Vagina (tissue), 2 donors: ENCODE measurements around the gene SNX13. TPM values are rescaled to one million over a fixed set of nuclear protein-coding genes. Genes with fewer than 3 reads are reported as not detected.

Experiments
- DNase-seq, 2 donors: peaks; one replicate each; pipeline ENCODE4 v3.0.0-alpha.2; 2017; ENCODE audit errors: extremely low spot score in 2 of 2
- H3K27ac ChIP-seq: fragments of 200-600 bp; sonication (generic); one replicate; pipeline ENCODE4 v1.5.1; 2019
- H3K27me3 ChIP-seq: fragments of 200-600 bp; sonication (generic); one replicate; pipeline ENCODE4 v1.5.1; 2019
- H3K36me3 ChIP-seq, 2 donors: fragments of 200-600 bp; sonication (generic); one replicate each; pipeline ENCODE4 v1.5.1; 2017 to 2019
- H3K4me1 ChIP-seq: fragments of 200-600 bp; sonication (generic); one replicate; pipeline ENCODE4 v1.5.1; 2019
- H3K4me3 ChIP-seq, 2 donors: fragments of 200-600 bp; sonication (generic); 1 replicate in 1 of 2; 2 replicates in 1 of 2; pipeline ENCODE4 v1.5.1; 2016 to 2019
- H3K9me3 ChIP-seq: fragments of 200-600 bp; sonication (generic); one replicate; pipeline ENCODE4 v1.5.1; 2019
- CTCF ChIP-seq, 3 experiments: fragments of 450-650 bp in 2 of 3; fragments of 200-600 bp in 1 of 3; sonication (generic) in 1 of 3; IDR thresholded peaks; one replicate each; pipeline ENCODE4 v1.5.1; 2017 to 2019; ENCODE audit warnings: antibody characterized with exemption in 3 of 3, mild to moderate bottlenecking in 2 of 3, moderate library complexity in 2 of 3
- POLR2A ChIP-seq, 2 donors: fragments of 450-650 bp; IDR thresholded peaks; one replicate each; pipeline ENCODE4 v1.6.1; 2017; ENCODE audit warnings: antibody characterized with exemption in 2 of 2, mild to moderate bottlenecking in 2 of 2, moderate library complexity in 2 of 2
- POLR2AphosphoS5 ChIP-seq, 2 donors: sonication (generic); formaldehyde crosslinking; IDR thresholded peaks; one replicate each; pipeline ENCODE4 v1.9.0; 2017; ENCODE audit warnings: antibody characterized with exemption in 2 of 2, mild to moderate bottlenecking in 2 of 2, low read depth in 1 of 2; ENCODE audit not compliant: insufficient read depth in 1 of 2
- intact Hi-C: fragments of 100-400 bp; cut with DNase I; formaldehyde crosslinking; loops from one replicate; pipeline ENCODE4 v1.15.1; 2023
- total RNA-seq: library from RNA; depleted of rRNA; stranded (reverse); fragments of >200 nt; gene quantifications from one replicate; pipeline ENCODE4 v1.2.3, GENCODE V29; 2016

The SNX13 gene
- total RNA-seq, 1 donor from 2014 or later, result 67.3 TPM

GRCh38 chr7:17774248-17774647, 166.0 kb downstream of the SNX13 start:
- DNase-seq, result no peak
- no peak for TF ChIP-seq POLR2A (IDR thresholded peaks at IDR 0.05)
- no peak for TF ChIP-seq POLR2AphosphoS5 (IDR thresholded peaks at IDR 0.05; ENCODE audit: insufficient read depth in 1 of 2, low read depth in 1 of 2)
- no peak for TF ChIP-seq CTCF (IDR thresholded peaks at IDR 0.05)
- H3K36me3 ChIP-seq, result no peaks in the 10 kb centered on the region
- intact Hi-C loops, result no loop called here
- H3K4me3 ChIP-seq, result no peak overlapping the region
- H3K9me3 ChIP-seq, result no peaks in the 10 kb centered on the region
- no peaks in the 10 kb centered on the region for H3K27me3 ChIP-seq
- H3K27ac ChIP-seq, result no peak overlapping the region
- H3K4me1 ChIP-seq, result no peaks in the 10 kb centered on the region

- TF ChIP-seq POLR2A (IDR thresholded peaks at IDR 0.05) (no peak), POLR2AphosphoS5 (IDR thresholded peaks at IDR 0.05; ENCODE audit: insufficient read depth in 1 of 2, low read depth in 1 of 2) (peak in 1 of 2 donors; percentile 49)
- intact Hi-C loops, result no loop called here
- Histone ChIP-seq H3K36me3 (no peaks in the 10 kb centered on the region), H3K4me3 (no peak overlapping the region), H3K4me1 (no peaks in the 10 kb centered on the region), H3K9me3 (no peaks in the 10 kb centered on the region), H3K27ac (no peak overlapping the region), H3K27me3 (no peaks in the 10 kb centered on the region)
- DNase-seq, result no peak
These were observed 167.0 kb downstream of the SNX13 start for GRCh38 chr7:17773289-17773626.

GRCh38 chr7:17772581-17773288, 167.6 kb downstream of the SNX13 start:
- H3K36me3 ChIP-seq, result no peaks in the 10 kb centered on the region

GRCh38 chr7:17771901-17772408, 168.3 kb downstream of the SNX13 start:
- no peaks in the 10 kb centered on the region for H3K4me1 ChIP-seq
- no peak for DNase-seq
- H3K4me3 ChIP-seq, result no peak overlapping the region
- no peak overlapping the region for H3K27ac ChIP-seq
- intact Hi-C loops, result no loop called here
- no peaks in the 10 kb centered on the region for H3K27me3 ChIP-seq
- H3K36me3 ChIP-seq, result no peaks in the 10 kb centered on the region
- H3K9me3 ChIP-seq, result no peaks in the 10 kb centered on the region
- TF ChIP-seq POLR2A (IDR thresholded peaks at IDR 0.05) (no peak), POLR2AphosphoS5 (IDR thresholded peaks at IDR 0.05; ENCODE audit: insufficient read depth in 1 of 2, low read depth in 1 of 2) (no peak), CTCF (IDR thresholded peaks at IDR 0.05) (no peak)

More at GRCh38 chr7:17772581-17773288, 167.6 kb downstream of the SNX13 start:
- Histone ChIP-seq H3K4me1 (no peaks in the 10 kb centered on the region), H3K9me3 (no peaks in the 10 kb centered on the region), H3K27ac (no peak overlapping the region), H3K27me3 (no peaks in the 10 kb centered on the region), H3K4me3 (no peak overlapping the region)
- TF ChIP-seq POLR2AphosphoS5 (IDR thresholded peaks at IDR 0.05; ENCODE audit: insufficient read depth in 1 of 2, low read depth in 1 of 2) (no peak), CTCF (IDR thresholded peaks at IDR 0.05) (no peak), POLR2A (IDR thresholded peaks at IDR 0.05) (no peak)
- intact Hi-C loops, result no loop called here
- DNase-seq, result no peak

- TF ChIP-seq POLR2AphosphoS5 (IDR thresholded peaks at IDR 0.05; ENCODE audit: insufficient read depth in 1 of 2, low read depth in 1 of 2), result no peak
- no peak for TF ChIP-seq CTCF (IDR thresholded peaks at IDR 0.05)
- TF ChIP-seq POLR2A (IDR thresholded peaks at IDR 0.05), result no peak
- DNase-seq, result no peak
- Histone ChIP-seq H3K36me3 (no peaks in the 10 kb centered on the region), H3K27me3 (no peaks in the 10 kb centered on the region), H3K9me3 (no peaks in the 10 kb centered on the region), H3K27ac (no peak overlapping the region), H3K4me3 (no peak overlapping the region), H3K4me1 (no peaks in the 10 kb centered on the region)
- intact Hi-C loops, result no loop called here
These were observed 169.5 kb downstream of the SNX13 start for GRCh38 chr7:17770710-17771375.
